ENCODE data around the gene UFM1. TPM values are rescaled to one million over a fixed set of nuclear protein-coding genes. Genes with fewer than 3 reads are reported as not detected.

UFM1 gene
- polyA plus RNA-seq (134 and 158 TPM in 2 replicates), polyA minus RNA-seq (116 and 122 TPM in 2 replicates)

GRCh38 chr13:38349390-38350113 lies at the start of gene UFM1:
TSS of gene UFM1 (plus strand) at chr13:38349851. CDS start at chr13:38349920, 69 bp downstream.
- H3K36me3 ChIP-seq (ENCODE audit: insufficient read depth, low read length), result no peaks in the 10 kb centered on the region
- peaks cover 22% of the 10 kb centered on the region for H3K79me2 ChIP-seq (replicated peaks; ENCODE audit: insufficient read depth, low read length)
- no peaks in the 10 kb centered on the region for H3K27me3 ChIP-seq (ENCODE audit: insufficient read depth, low read depth, low read length)
- peak within 1 kb of the TSS; percentile 68 for H3K9ac ChIP-seq (ENCODE audit: low read length)
- peak within 1 kb of the TSS; percentile 86 for H3K4me2 ChIP-seq (ENCODE audit: low read length)
- H3K27ac ChIP-seq (ENCODE audit: low read length), result peak within 1 kb of the TSS; percentile 66
- no peaks in the 10 kb centered on the region for H3K9me2 ChIP-seq (ENCODE audit: insufficient read depth, low read length)
- peak within 1 kb of the TSS; percentile 80 for H3K4me3 ChIP-seq (ENCODE audit: low read length)
- no peaks in the 10 kb centered on the region for H4K20me1 ChIP-seq (ENCODE audit: insufficient read depth)
- no peaks in the 10 kb centered on the region for H3F3A ChIP-seq (ENCODE audit: insufficient read depth, low read length, poor library complexity, severe bottlenecking)
- no peaks in the 10 kb centered on the region for H3K9me3 ChIP-seq (ENCODE audit: low read length)
- TF ChIP-seq POLR2AphosphoS5 (IDR thresholded peaks at IDR 0.05), result peak; percentile 63
- peak; percentile 60 for TF ChIP-seq SMC3 (conservative IDR thresholded peaks at IDR 0.05; ENCODE audit: poor library complexity)
- TF ChIP-seq REST (IDR thresholded peaks at IDR 0.05; ENCODE audit: borderline replicate concordance), result peak; percentile 72
- TF ChIP-seq EZH2 (IDR thresholded peaks at IDR 0.05; ENCODE audit: borderline replicate concordance, insufficient read depth, low read length, poor library complexity, severe bottlenecking), result no peak
- peak; percentile 90 for TF ChIP-seq MXI1 (conservative IDR thresholded peaks at IDR 0.05; ENCODE audit: poor library complexity, severe bottlenecking)
- peak; percentile 44 for TF ChIP-seq RAD21 (conservative IDR thresholded peaks at IDR 0.05)
- peak within 1 kb of the TSS; percentile 66 for H2AFZ ChIP-seq (ENCODE audit: low read depth, low read length)

- H2AFZ ChIP-seq (ENCODE audit: low read depth, low read length), result no peak overlapping the region
- H4K20me1 ChIP-seq (ENCODE audit: insufficient read depth), result no peaks in the 10 kb centered on the region
- no peak overlapping the region for H3K27ac ChIP-seq (ENCODE audit: low read length)
- TF ChIP-seq EP300 (conservative IDR thresholded peaks at IDR 0.05; ENCODE audit: poor library complexity, severe bottlenecking) (no peak), REST (IDR thresholded peaks at IDR 0.05; ENCODE audit: borderline replicate concordance) (no peak), MXI1 (conservative IDR thresholded peaks at IDR 0.05; ENCODE audit: poor library complexity, severe bottlenecking) (no peak), SMC3 (conservative IDR thresholded peaks at IDR 0.05; ENCODE audit: poor library complexity) (no peak), RAD21 (conservative IDR thresholded peaks at IDR 0.05) (no peak), CTCF (IDR thresholded peaks at IDR 0.05; ENCODE audit: poor library complexity, severe bottlenecking) (no peak), EZH2 (IDR thresholded peaks at IDR 0.05; ENCODE audit: borderline replicate concordance, insufficient read depth, low read length, poor library complexity, severe bottlenecking) (no peak), TAF1 (IDR thresholded peaks at IDR 0.05; ENCODE audit: low read depth) (no peak), POLR2AphosphoS5 (IDR thresholded peaks at IDR 0.05) (no peak)
- H3K9me2 ChIP-seq (ENCODE audit: insufficient read depth, low read length), result no peaks in the 10 kb centered on the region
- no peaks in the 10 kb centered on the region for H3K27me3 ChIP-seq (ENCODE audit: insufficient read depth, low read depth, low read length)
- H3K79me2 ChIP-seq (replicated peaks; ENCODE audit: insufficient read depth, low read length), result no peaks in the 10 kb centered on the region
- no peaks in the 10 kb centered on the region for H3F3A ChIP-seq (ENCODE audit: insufficient read depth, low read length, poor library complexity, severe bottlenecking)
- no peak overlapping the region for H3K4me2 ChIP-seq (ENCODE audit: low read length)
- H3K4me3 ChIP-seq (ENCODE audit: low read length), result no peak overlapping the region
- no peak overlapping the region for H3K9ac ChIP-seq (ENCODE audit: low read length)
- no peaks in the 10 kb centered on the region for H3K9me3 ChIP-seq (ENCODE audit: low read length)
- no peaks in the 10 kb centered on the region for H3K36me3 ChIP-seq (ENCODE audit: insufficient read depth, low read length)
Measured at GRCh38 chr13:38301236-38301635, 48.4 kb upstream of the UFM1 start.
